K562 (cell line): Measurements from ENCODE around the gene SYCP1. TPM values are rescaled to one million over a fixed set of nuclear protein-coding genes. Genes with fewer than 3 reads are reported as not detected.

Experiments used
- CBFA2T2 ChIP-seq: fragments of 450-650 bp; conservative IDR thresholded peaks from 2 replicates; pipeline ENCODE4 v1.6.1; 2017; ENCODE audit warnings: mild to moderate bottlenecking
- MAFF ChIP-seq: IDR thresholded peaks from 2 replicates; pipeline ENCODE4 v1.6.1; 2012; ENCODE audit warnings: low read length, improper control_type of control experiment
- MEF2D ChIP-seq: conservative IDR thresholded peaks from 2 replicates; pipeline ENCODE4 v1.6.1; 2016; ENCODE audit warnings: low read depth, missing genetic modification characterization, missing compliant biosample characterization
- REST ChIP-seq, 2 experiments: fragments of 450-650 bp; formaldehyde crosslinking in 1 of 2; IDR thresholded peaks; 2 replicates each; pipeline versions ENCODE4 v1.4.0 to v1.6.1; 2014 to 2020; ENCODE audit warnings: mild to moderate bottlenecking in 2 of 2, borderline replicate concordance in 1 of 2, low read depth in 1 of 2
- TOE1 ChIP-seq, 2 experiments: fragments of 450-650 bp in 1 of 2; sonication (generic) in 1 of 2; formaldehyde crosslinking in 1 of 2; IDR thresholded peaks; 2 replicates each; pipeline versions ENCODE4 v1.7.1 to v1.8.0; 2016 to 2022; ENCODE audit warnings: borderline replicate concordance in 2 of 2, mild to moderate bottlenecking in 2 of 2, antibody characterized with exemption in 1 of 2, inconsistent platforms in 1 of 2, low read depth in 1 of 2, missing genetic modification reagents in 1 of 2, moderate library complexity in 1 of 2
- ZFP1 ChIP-seq: fragments of 450-650 bp; formaldehyde crosslinking; IDR thresholded peaks from 2 replicates; pipeline ENCODE4 v1.4.0; 2020; ENCODE audit warnings: mild to moderate bottlenecking, mixed read lengths
- ZKSCAN1 ChIP-seq: fragments of 150-350 bp; IDR thresholded peaks from 2 replicates; pipeline ENCODE4 v1.6.1; 2016; ENCODE audit warnings: low read depth, low read length
- ZNF41 ChIP-seq: fragments of 250-450 bp; sonication (Bioruptor Pico); conservative IDR thresholded peaks from 2 replicates; pipeline ENCODE4 v1.4.0; 2020; ENCODE audit warnings: mild to moderate bottlenecking
- polyA plus RNA-seq, 8 experiments: library from polyadenylated mRNA; depleted of rRNA in 4 of 8; stranded (reverse) in 5 of 8; unstranded in 3 of 8; fragments of >200 nt; fragmentation: Nextera tagmentation in 2 of 8; fragmentation: Illumina TruSeq in 1 of 8; extraction: Ambion mirVana in 2 of 8; extraction: Trizol in 1 of 8; gene quantifications; 2 replicates each; pipeline versions ENCODE4 v1.2.1 to v1.2.3, GENCODE V29; 2011 to 2014; ENCODE audit warnings: inconsistent platforms in 1 of 8, missing spikeins in 1 of 8
- total RNA-seq, 7 experiments: library from RNA; depleted of rRNA in 6 of 7; stranded (reverse); fragments of >200 nt in 6 of 7; fragmentation: Illumina TruSeq in 2 of 7; extraction: Trizol in 2 of 7; gene quantifications; 2 replicates each; pipeline versions ENCODE4 v1.2.1 to v1.2.3, GENCODE V29; 2011 to 2021; ENCODE audit warnings: low replicate concordance in 1 of 7
- TF ChIP-seq, protein P1 (sequence below): sonication (generic); formaldehyde crosslinking; IDR thresholded peaks from 2 replicates; pipeline ENCODE4 v1.8.0; 2022; ENCODE audit warnings: mild to moderate bottlenecking, missing genetic modification reagents

Gene SYCP1
- total and polyA plus RNA-seq, 9 of the 15 experiments (the other 6 are each of a cell fraction or from before 2014, with no cell fraction given), result not detected

GRCh38 chr1:114820392-114820791 lies 34.3 kb upstream of the SYCP1 start (continued):
- TF ChIP-seq REST (IDR thresholded peaks at IDR 0.05; ENCODE audit: borderline replicate concordance) (no peak), REST (CRISPR knock-in tag; IDR thresholded peaks at IDR 0.05; ENCODE audit: low read depth) (no peak), ZNF41 (CRISPR knock-in tag) (no peak), ZKSCAN1 (no peak), CBFA2T2 (peak; percentile 56), ZFP1 (no peak), TOE1 (IDR thresholded peaks at IDR 0.05; ENCODE audit: borderline replicate concordance) (peak; percentile 75; the same call in 1 of the 2 replicates), TOE1 (CRISPR knock-in tag; IDR thresholded peaks at IDR 0.05; ENCODE audit: borderline replicate concordance, low read depth) (no peak), MEF2D (tag) (no peak), MAFF (no peak)
- TF ChIP-seq, protein P1, sequence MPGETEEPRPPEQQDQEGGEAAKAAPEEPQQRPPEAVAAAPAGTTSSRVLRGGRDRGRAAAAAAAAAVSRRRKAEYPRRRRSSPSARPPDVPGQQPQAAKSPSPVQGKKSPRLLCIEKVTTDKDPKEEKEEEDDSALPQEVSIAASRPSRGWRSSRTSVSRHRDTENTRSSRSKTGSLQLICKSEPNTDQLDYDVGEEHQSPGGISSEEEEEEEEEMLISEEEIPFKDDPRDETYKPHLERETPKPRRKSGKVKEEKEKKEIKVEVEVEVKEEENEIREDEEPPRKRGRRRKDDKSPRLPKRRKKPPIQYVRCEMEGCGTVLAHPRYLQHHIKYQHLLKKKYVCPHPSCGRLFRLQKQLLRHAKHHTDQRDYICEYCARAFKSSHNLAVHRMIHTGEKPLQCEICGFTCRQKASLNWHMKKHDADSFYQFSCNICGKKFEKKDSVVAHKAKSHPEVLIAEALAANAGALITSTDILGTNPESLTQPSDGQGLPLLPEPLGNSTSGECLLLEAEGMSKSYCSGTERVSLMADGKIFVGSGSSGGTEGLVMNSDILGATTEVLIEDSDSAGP, result no peak
